Omental fat pad (tissue), 4 donors: ENCODE measurements around the gene PILRA. TPM values are rescaled to one million over a fixed set of nuclear protein-coding genes. Genes with fewer than 3 reads are reported as not detected.
A peak's percentile ranks its signal among the peaks of the same experiment; 100 is the strongest.
"Not testable (repeated sequence)": the region's sequence is repeated elsewhere in the genome, so short reads cannot be mapped to it uniquely, and the experiment has no call there.

ENCODE experiments used
- ATAC-seq: fragments of 150-250 bp; one replicate; pipeline ENCODE4 v1.9.1; 2016; ENCODE audit warnings: mild to moderate bottlenecking, moderate library complexity; ENCODE audit not compliant: low FRiP score
- DNase-seq: peaks from one replicate; pipeline ENCODE4 v3.0.0-alpha.2; 2019; ENCODE audit warnings: low spot score
- CTCF ChIP-seq, 3 donors: fragments of 450-650 bp; IDR thresholded peaks; one replicate each; pipeline ENCODE4 v1.5.1; 2016 to 2017; ENCODE audit warnings: antibody characterized with exemption in 3 of 3, mild to moderate bottlenecking in 3 of 3, moderate library complexity in 2 of 3
- total RNA-seq, 4 donors: library from RNA; depleted of rRNA; stranded (reverse); fragments of >200 nt; gene quantifications; one replicate each; pipeline ENCODE4 v1.1.0, GENCODE V29; 2016

PILRA gene
- total RNA-seq, 4 donors from 2014 or later = 8.6 to 36.9 (median 13.4) TPM

GRCh38 chr7:100356416-100357068 is 16.7 kb upstream of the PILRA start:
- no peak for ATAC-seq
- DNase-seq = no peak
- TF ChIP-seq CTCF (IDR thresholded peaks at IDR 0.05) = no peak

DNA sequence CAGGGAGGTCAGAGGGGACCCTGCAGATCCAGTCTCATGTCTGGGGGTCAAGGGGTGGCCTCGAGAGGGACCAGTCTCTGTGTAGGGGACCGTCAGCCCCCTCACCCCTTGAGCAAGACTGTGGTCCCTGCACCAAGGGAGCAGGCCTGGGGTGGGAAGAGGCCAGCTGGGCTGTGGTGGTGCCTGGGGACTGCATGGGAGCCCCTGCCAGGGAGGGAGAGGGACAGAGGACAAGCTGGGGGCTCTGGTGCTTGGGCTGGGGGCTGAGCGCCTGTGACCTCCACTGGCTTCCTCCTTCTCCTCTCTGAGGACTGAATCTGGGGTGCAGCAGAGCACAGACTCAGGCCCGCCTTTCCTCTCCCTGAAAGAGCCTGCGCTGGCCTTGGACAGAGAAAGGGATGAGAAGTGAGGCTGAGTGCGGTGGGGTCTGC is 16.1 kb upstream of the PILRA start:
- no peak for TF ChIP-seq CTCF (IDR thresholded peaks at IDR 0.05)
- ATAC-seq (no peak), DNase-seq (no peak)

DNA sequence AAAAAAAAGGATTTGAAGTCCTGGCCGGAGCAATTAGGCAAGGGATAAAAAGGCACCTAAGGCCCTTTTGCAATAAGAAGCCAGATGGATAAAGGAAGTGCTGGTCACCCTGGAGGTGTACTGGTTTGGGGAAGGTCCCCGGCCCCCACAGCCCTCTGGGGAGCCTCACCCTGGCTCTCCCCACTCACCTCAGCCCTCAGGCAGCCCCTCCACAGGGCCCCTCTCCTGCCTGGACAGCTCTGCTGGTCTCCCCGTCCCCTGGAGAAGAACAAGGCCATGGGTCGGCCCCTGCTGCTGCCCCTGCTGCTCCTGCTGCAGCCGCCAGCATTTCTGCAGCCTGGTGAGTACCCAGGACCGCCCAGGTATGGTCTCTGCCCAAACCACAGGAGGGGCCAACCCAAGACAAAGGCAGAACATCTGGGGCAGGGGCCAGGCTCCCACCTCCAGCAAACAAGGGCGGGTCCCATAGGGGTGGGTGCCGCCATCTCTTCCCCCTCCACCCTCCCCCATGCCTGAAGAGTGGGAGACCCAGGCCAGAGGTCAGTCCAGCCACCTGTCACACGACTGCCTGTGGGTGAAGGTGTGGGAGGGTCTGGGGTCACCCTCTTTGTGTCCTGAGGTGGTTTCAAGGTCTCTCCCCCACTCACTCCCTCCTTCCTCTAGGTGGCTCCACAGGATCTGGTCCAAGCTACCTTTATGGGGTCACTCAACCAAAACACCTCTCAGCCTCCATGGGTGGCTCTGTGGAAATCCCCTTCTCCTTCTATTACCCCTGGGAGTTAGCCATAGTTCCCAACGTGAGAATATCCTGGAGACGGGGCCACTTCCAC is 15.0 kb upstream of the PILRA start, which contains the start of gene PILRB:
TSS of gene PILRB (plus strand) at position 91 of the 830 bp plus-strand sequence. CDS start at position 277, 186 bp downstream.
- ATAC-seq = peak; percentile 9
- TF ChIP-seq CTCF (IDR thresholded peaks at IDR 0.05) = no peak
- DNase-seq = no peak

DNA sequence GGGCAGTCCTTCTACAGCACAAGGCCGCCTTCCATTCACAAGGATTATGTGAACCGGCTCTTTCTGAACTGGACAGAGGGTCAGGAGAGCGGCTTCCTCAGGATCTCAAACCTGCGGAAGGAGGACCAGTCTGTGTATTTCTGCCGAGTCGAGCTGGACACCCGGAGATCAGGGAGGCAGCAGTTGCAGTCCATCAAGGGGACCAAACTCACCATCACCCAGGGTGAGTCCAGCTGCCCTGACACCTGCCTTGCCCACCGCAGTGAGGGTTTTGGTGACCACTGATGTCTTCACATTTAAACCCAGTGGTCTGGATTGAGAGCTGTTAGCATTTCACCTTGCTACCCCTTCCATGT is 14.5 kb upstream of the PILRA start:
- TF ChIP-seq CTCF (IDR thresholded peaks at IDR 0.05) = no peak
- no peak for DNase-seq
- no peak for ATAC-seq

DNA sequence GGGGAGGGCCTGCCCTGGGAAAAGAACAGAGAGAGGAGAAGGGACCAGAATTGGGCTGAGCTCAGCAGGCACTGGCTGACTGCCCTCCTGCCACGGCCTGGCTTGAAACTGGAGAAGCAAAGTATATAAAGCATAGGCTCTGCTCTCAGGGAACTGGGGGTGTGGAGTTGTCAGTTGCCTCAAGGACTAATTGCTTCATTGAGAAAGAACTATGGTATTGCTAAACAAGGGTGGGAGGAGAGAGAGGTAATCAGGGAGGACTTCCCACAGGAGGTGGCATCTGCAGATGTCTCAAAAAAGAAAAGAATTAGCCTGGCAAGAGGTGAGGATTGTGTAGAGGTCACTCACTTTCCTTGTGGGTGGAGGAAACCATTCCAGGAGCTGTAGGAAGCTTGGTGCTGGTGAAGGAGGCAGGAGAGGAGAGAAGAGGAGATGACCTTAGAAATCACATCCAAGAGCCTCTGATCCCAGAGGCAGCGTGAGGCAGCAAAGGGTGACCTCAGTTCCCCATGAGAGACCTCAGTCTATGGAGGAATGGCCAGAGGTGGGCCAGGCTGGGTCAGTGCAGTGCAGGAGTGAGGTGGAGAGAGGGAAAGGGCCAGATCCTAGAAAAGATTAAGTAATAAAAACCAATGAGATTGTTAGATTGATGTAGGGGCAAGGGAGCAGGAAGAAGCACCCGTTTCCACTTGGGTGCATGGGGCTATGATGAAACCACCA is 13.0 kb upstream of the PILRA start:
- ATAC-seq (no peak), DNase-seq (no peak)

GRCh38 chr7:100363098-100363497 is 10.2 kb upstream of the PILRA start:
- ATAC-seq (no peak), DNase-seq (no peak)
- TF ChIP-seq CTCF (IDR thresholded peaks at IDR 0.05) = no peak

More for the DNA sequence above, 13.0 kb upstream of the PILRA start:
- TF ChIP-seq CTCF (IDR thresholded peaks at IDR 0.05) = no peak

DNA sequence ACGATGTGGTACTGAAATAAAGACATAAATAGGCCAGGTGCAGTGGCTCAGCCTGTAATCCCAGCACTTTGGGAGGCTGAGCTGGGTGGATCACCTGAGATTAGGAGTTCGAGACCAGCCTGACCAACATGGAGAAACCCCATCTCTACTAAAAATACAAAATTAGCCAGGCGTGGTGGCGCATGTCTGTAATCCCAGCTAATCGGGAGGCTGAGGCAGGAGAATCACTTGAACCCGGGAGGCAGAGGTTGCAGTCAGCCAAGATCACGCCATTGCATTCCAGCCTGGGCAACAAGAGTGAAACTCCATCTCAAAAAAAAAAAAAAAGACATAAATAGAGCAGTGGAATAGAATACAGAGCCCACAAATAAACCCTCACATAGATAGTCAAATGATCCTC is 9.5 kb upstream of the PILRA start:
- not testable (repeated sequence) for ATAC-seq, DNase-seq
